GM12875 (cell line): ENCODE data around the gene TMC4.

ENCODE experiments used
- H3K4me3 ChIP-seq: one replicate; pipeline ENCODE4 v1.5.1; 2011; ENCODE audit warnings: low read depth, low read length, control low read depth
- TF ChIP-seq, protein P1 (sequence below): IDR thresholded peaks from 2 replicates; pipeline ENCODE4 v1.5.1; 2011; ENCODE audit warnings: low read depth, mild to moderate bottlenecking, control low read depth, inconsistent platforms, low read length, moderate library complexity, borderline replicate concordance; ENCODE audit not compliant: insufficient read depth

Gene TMC4

GRCh38 chr19:54149021-54149812 lies 23.7 kb downstream of the TMC4 start:
- H3K4me3 ChIP-seq = no peak overlapping the region
- TF ChIP-seq, protein P1, sequence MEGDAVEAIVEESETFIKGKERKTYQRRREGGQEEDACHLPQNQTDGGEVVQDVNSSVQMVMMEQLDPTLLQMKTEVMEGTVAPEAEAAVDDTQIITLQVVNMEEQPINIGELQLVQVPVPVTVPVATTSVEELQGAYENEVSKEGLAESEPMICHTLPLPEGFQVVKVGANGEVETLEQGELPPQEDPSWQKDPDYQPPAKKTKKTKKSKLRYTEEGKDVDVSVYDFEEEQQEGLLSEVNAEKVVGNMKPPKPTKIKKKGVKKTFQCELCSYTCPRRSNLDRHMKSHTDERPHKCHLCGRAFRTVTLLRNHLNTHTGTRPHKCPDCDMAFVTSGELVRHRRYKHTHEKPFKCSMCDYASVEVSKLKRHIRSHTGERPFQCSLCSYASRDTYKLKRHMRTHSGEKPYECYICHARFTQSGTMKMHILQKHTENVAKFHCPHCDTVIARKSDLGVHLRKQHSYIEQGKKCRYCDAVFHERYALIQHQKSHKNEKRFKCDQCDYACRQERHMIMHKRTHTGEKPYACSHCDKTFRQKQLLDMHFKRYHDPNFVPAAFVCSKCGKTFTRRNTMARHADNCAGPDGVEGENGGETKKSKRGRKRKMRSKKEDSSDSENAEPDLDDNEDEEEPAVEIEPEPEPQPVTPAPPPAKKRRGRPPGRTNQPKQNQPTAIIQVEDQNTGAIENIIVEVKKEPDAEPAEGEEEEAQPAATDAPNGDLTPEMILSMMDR = no peak

GRCh38 chr19:54148158-54148557 lies 24.8 kb downstream of the TMC4 start:
- H3K4me3 ChIP-seq = no peak overlapping the region
- TF ChIP-seq, protein P1 = no peak

- TF ChIP-seq, protein P1 = no peak
- H3K4me3 ChIP-seq = no peak overlapping the region
These were observed 25.3 kb downstream of the TMC4 start for GRCh38 chr19:54147676-54148075.

GRCh38 chr19:54145541-54146158 lies 27.3 kb downstream of the TMC4 start:
- H3K4me3 ChIP-seq = no peak overlapping the region
- TF ChIP-seq, protein P1 = no peak

- TF ChIP-seq, protein P1 = no peak
These were observed 30.7 kb downstream of the TMC4 start for GRCh38 chr19:54142166-54142780.

GRCh38 chr19:54141356-54141755 lies 31.6 kb downstream of the TMC4 start:
- H3K4me3 ChIP-seq = no peak overlapping the region
- TF ChIP-seq, protein P1 = no peak

More at GRCh38 chr19:54142166-54142780, 30.7 kb downstream of the TMC4 start:
- H3K4me3 ChIP-seq = no peak overlapping the region
